Measurements from ENCODE around the gene ACAD8. TPM values are rescaled to one million over a fixed set of nuclear protein-coding genes. Genes with fewer than 3 reads are reported as not detected.

Gene ACAD8
- polyA plus RNA-seq, 1 donor from 2014 or later = 68.8 TPM

GRCh38 chr11:134270250-134270714 is 16.9 kb downstream of the ACAD8 start:
- no peak for TF ChIP-seq REST (IDR thresholded peaks at IDR 0.05; ENCODE audit: borderline replicate concordance)
- no peak for TF ChIP-seq EZH2 (IDR thresholded peaks at IDR 0.05; ENCODE audit: borderline replicate concordance, insufficient read depth, low read length, poor library complexity, severe bottlenecking)
- TF ChIP-seq, protein P1, sequence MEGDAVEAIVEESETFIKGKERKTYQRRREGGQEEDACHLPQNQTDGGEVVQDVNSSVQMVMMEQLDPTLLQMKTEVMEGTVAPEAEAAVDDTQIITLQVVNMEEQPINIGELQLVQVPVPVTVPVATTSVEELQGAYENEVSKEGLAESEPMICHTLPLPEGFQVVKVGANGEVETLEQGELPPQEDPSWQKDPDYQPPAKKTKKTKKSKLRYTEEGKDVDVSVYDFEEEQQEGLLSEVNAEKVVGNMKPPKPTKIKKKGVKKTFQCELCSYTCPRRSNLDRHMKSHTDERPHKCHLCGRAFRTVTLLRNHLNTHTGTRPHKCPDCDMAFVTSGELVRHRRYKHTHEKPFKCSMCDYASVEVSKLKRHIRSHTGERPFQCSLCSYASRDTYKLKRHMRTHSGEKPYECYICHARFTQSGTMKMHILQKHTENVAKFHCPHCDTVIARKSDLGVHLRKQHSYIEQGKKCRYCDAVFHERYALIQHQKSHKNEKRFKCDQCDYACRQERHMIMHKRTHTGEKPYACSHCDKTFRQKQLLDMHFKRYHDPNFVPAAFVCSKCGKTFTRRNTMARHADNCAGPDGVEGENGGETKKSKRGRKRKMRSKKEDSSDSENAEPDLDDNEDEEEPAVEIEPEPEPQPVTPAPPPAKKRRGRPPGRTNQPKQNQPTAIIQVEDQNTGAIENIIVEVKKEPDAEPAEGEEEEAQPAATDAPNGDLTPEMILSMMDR (IDR thresholded peaks at IDR 0.05; ENCODE audit: poor library complexity, severe bottlenecking) = no peak
- no peak for TF ChIP-seq TAF1 (IDR thresholded peaks at IDR 0.05; ENCODE audit: low read depth)
- no peak for TF ChIP-seq EP300 (conservative IDR thresholded peaks at IDR 0.05; ENCODE audit: poor library complexity, severe bottlenecking)
- TF ChIP-seq SMC3 (conservative IDR thresholded peaks at IDR 0.05; ENCODE audit: poor library complexity) = no peak
- no peak for TF ChIP-seq MXI1 (conservative IDR thresholded peaks at IDR 0.05; ENCODE audit: poor library complexity, severe bottlenecking)
- TF ChIP-seq RAD21 (conservative IDR thresholded peaks at IDR 0.05) = no peak
- no peak for TF ChIP-seq POLR2AphosphoS5 (IDR thresholded peaks at IDR 0.05)
- Histone ChIP-seq H3K9me3 (ENCODE audit: low read length) (no peaks in the 10 kb centered on the region), H3K27me3 (ENCODE audit: insufficient read depth, low read depth, low read length) (peaks cover 21% of the 10 kb centered on the region), H2AFZ (ENCODE audit: low read depth, low read length) (no peak overlapping the region), H3K4me3 (ENCODE audit: low read length) (no peak overlapping the region), H3K4me2 (ENCODE audit: low read length) (no peak overlapping the region), H3K9me2 (ENCODE audit: insufficient read depth, low read length) (no peaks in the 10 kb centered on the region), H3F3A (ENCODE audit: insufficient read depth, low read length, poor library complexity, severe bottlenecking) (no peaks in the 10 kb centered on the region), H3K27ac (ENCODE audit: low read length) (no peak overlapping the region), H3K79me2 (replicated peaks; ENCODE audit: insufficient read depth, low read length) (no peaks in the 10 kb centered on the region), H3K9ac (ENCODE audit: low read length) (no peak overlapping the region), H4K20me1 (ENCODE audit: insufficient read depth) (no peaks in the 10 kb centered on the region), H3K36me3 (ENCODE audit: insufficient read depth, low read length) (peaks cover 1% of the 10 kb centered on the region)

DNA sequence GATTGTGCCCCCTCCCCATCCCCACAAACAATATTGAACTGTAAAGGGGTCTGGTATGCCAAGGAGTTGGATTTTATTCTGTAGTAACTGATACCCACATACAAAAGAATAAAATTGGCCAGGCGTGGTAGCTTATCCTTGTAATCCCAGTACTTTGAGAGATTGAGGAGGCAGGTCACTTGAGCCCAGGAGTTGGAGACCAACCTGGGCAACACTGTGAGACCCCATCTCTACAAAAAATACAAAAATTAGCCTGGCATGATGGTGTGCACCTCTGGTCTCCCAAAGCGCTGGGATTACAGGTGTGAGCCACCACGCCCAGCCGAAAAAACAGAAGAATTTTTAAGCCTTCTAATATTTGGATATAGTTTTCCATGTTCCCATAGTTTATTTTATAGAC is 18.6 kb downstream of the ACAD8 start:
- Histone ChIP-seq H3K79me2 (replicated peaks; ENCODE audit: insufficient read depth, low read length) (no peaks in the 10 kb centered on the region), H3K9me2 (ENCODE audit: insufficient read depth, low read length) (no peaks in the 10 kb centered on the region), H3K4me3 (ENCODE audit: low read length) (no peak overlapping the region), H3F3A (ENCODE audit: insufficient read depth, low read length, poor library complexity, severe bottlenecking) (no peaks in the 10 kb centered on the region), H3K36me3 (ENCODE audit: insufficient read depth, low read length) (no peaks in the 10 kb centered on the region), H2AFZ (ENCODE audit: low read depth, low read length) (no peak overlapping the region), H3K9me3 (ENCODE audit: low read length) (no peaks in the 10 kb centered on the region), H3K27me3 (ENCODE audit: insufficient read depth, low read depth, low read length) (peaks cover 38% of the 10 kb centered on the region), H3K9ac (ENCODE audit: low read length) (no peak overlapping the region), H3K4me2 (ENCODE audit: low read length) (no peak overlapping the region), H4K20me1 (ENCODE audit: insufficient read depth) (no peaks in the 10 kb centered on the region), H3K27ac (ENCODE audit: low read length) (no peak overlapping the region)
- no peak for TF ChIP-seq TAF1 (IDR thresholded peaks at IDR 0.05; ENCODE audit: low read depth)
- no peak for TF ChIP-seq SMC3 (conservative IDR thresholded peaks at IDR 0.05; ENCODE audit: poor library complexity)
- no peak for TF ChIP-seq RAD21 (conservative IDR thresholded peaks at IDR 0.05)
- no peak for TF ChIP-seq REST (IDR thresholded peaks at IDR 0.05; ENCODE audit: borderline replicate concordance)
- no peak for TF ChIP-seq EZH2 (IDR thresholded peaks at IDR 0.05; ENCODE audit: borderline replicate concordance, insufficient read depth, low read length, poor library complexity, severe bottlenecking)
- TF ChIP-seq POLR2AphosphoS5 (IDR thresholded peaks at IDR 0.05) = no peak
- TF ChIP-seq EP300 (conservative IDR thresholded peaks at IDR 0.05; ENCODE audit: poor library complexity, severe bottlenecking) = no peak
- TF ChIP-seq, protein P1 (IDR thresholded peaks at IDR 0.05; ENCODE audit: poor library complexity, severe bottlenecking) = no peak
- no peak for TF ChIP-seq MXI1 (conservative IDR thresholded peaks at IDR 0.05; ENCODE audit: poor library complexity, severe bottlenecking)
